Loucy (cell line): ENCODE measurements around the gene LGALS7B.
"Not testable (repeated sequence)": the region's sequence is repeated elsewhere in the genome, so short reads cannot be mapped to it uniquely, and the experiment has no call there.

ENCODE experiments used
- H2AFZ ChIP-seq: fragments of 200-600 bp; sonication (generic); 2 replicates; pipeline ENCODE4 v1.6.0; 2016; ENCODE audit warnings: antibody characterized with exemption, mild to moderate bottlenecking, low read length, moderate library complexity
- H3F3A ChIP-seq: fragments of 200-600 bp; 2 replicates; pipeline ENCODE4 v1.6.0; 2016; ENCODE audit warnings: antibody characterized with exemption, low read depth, mild to moderate bottlenecking
- H3K27me3 ChIP-seq: fragments of 200-600 bp; sonication (generic); 2 replicates; pipeline ENCODE4 v1.6.1; 2014; ENCODE audit warnings: low read length, mild to moderate bottlenecking; ENCODE audit not compliant: insufficient read depth, poor library complexity, severe bottlenecking
- H3K36me3 ChIP-seq: fragments of 200-600 bp; sonication (generic); 2 replicates; pipeline ENCODE4 v1.6.1; 2016; ENCODE audit warnings: low read length; ENCODE audit not compliant: insufficient read depth
- H3K4me1 ChIP-seq: fragments of 200-600 bp; sonication (generic); 2 replicates; pipeline ENCODE4 v1.5.1; 2014; ENCODE audit warnings: low read length, mild to moderate bottlenecking; ENCODE audit not compliant: insufficient read depth, poor library complexity, severe bottlenecking
- H3K4me2 ChIP-seq: fragments of 200-600 bp; sonication (generic); 2 replicates; pipeline ENCODE4 v1.6.0; 2014; ENCODE audit warnings: antibody characterized with exemption, low read length, low read depth, mild to moderate bottlenecking; ENCODE audit not compliant: poor library complexity, severe bottlenecking
- H3K4me3 ChIP-seq: fragments of 200-600 bp; sonication (generic); 2 replicates; pipeline ENCODE4 v1.5.1; 2014; ENCODE audit warnings: low read length, mild to moderate bottlenecking, mixed read lengths; ENCODE audit not compliant: poor library complexity, severe bottlenecking
- H3K79me2 ChIP-seq: fragments of 200-600 bp; sonication (generic); 2 replicates; pipeline ENCODE4 v1.6.1; 2014; ENCODE audit warnings: low read length; ENCODE audit not compliant: insufficient read depth
- H3K9ac ChIP-seq: fragments of 200-600 bp; sonication (generic); 2 replicates; pipeline ENCODE4 v1.6.0; 2014; ENCODE audit warnings: mild to moderate bottlenecking, low read depth, low read length, moderate library complexity; ENCODE audit not compliant: poor library complexity, severe bottlenecking
- H3K9me2 ChIP-seq: fragments of 200-600 bp; sonication (generic); replicated peaks from 2 replicates; pipeline ENCODE4 v1.6.1; 2016; ENCODE audit warnings: low read depth, low read length, mixed read lengths
- H3K9me3 ChIP-seq: fragments of 200-600 bp; sonication (generic); 2 replicates; pipeline ENCODE4 v1.6.1; 2014; ENCODE audit warnings: mild to moderate bottlenecking, antibody characterized with exemption, low read length, low read depth; ENCODE audit not compliant: insufficient read depth
- H4K20me1 ChIP-seq: fragments of 200-600 bp; sonication (generic); 2 replicates; pipeline ENCODE4 v1.6.0; 2014; ENCODE audit warnings: antibody characterized with exemption, low read length, mild to moderate bottlenecking; ENCODE audit not compliant: insufficient read depth, poor library complexity, severe bottlenecking
- CTCF ChIP-seq: fragments of 200-600 bp; sonication (generic); conservative IDR thresholded peaks from 2 replicates; pipeline ENCODE4 v1.5.1; 2014; ENCODE audit warnings: mild to moderate bottlenecking, antibody characterized with exemption, low read length
- EZH2phosphoT487 ChIP-seq: fragments of 200-600 bp; IDR thresholded peaks from 2 replicates; pipeline ENCODE4 v1.6.1; 2018; ENCODE audit warnings: antibody characterized with exemption, mild to moderate bottlenecking, moderate library complexity, borderline replicate concordance

LGALS7B gene

GRCh38 chr19:38759590-38760003, 29.4 kb upstream of the LGALS7B start:
- Histone ChIP-seq H3K9ac (no peak overlapping the region), H2AFZ (no peak overlapping the region), H3K9me3 (no peaks in the 10 kb centered on the region), H3K4me2 (no peak overlapping the region), H3K4me3 (no peak overlapping the region), H3K4me1 (no peaks in the 10 kb centered on the region), H3K27me3 (no peaks in the 10 kb centered on the region), H3K79me2 (no peaks in the 10 kb centered on the region), H3K36me3 (no peaks in the 10 kb centered on the region), H4K20me1 (no peaks in the 10 kb centered on the region), H3K9me2 (no peaks in the 10 kb centered on the region), H3F3A (no peaks in the 10 kb centered on the region)
- TF ChIP-seq EZH2phosphoT487 (no peak), CTCF (no peak)

DNA sequence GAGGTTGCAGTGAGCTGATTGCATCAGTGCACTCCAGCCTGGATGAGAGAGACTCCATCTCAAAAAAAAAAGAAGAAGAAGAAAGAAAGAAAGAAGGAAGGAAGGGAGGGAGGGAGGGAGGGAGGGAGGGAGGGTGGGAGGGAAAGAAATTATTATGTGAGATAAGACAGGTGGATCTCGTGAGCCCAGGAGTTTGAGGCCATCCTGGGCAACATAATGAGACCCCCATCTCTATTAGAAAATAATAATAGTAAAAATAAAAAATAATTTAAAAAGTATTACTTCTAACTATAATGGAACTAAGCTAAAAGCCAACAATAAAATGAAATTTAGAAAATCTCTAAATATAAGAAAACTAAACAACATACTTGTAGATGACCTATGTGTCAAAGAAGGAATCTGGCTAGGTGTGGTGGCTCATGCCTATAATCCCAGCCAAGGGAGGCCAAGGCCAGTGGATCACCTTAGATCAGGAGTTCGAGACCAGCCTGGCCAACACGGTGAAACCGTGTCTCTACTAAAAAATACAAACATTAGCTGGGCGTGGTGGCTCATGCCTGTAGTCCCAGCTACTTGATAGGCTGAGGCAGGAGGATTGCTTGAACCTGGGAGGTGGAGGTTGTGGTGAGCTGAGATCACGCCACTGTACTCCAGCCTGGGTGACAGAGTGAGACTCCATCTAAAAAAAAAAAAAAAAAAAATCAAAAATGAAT, 28.0 kb upstream of the LGALS7B start:
- H3K27me3 ChIP-seq, H3F3A ChIP-seq, H3K4me3 ChIP-seq, H2AFZ ChIP-seq, H3K4me2 ChIP-seq, H3K9ac ChIP-seq, H3K36me3 ChIP-seq, H3K9me3 ChIP-seq, H3K79me2 ChIP-seq, H3K4me1 ChIP-seq, H3K9me2 ChIP-seq, H4K20me1 ChIP-seq: not testable (repeated sequence)

DNA sequence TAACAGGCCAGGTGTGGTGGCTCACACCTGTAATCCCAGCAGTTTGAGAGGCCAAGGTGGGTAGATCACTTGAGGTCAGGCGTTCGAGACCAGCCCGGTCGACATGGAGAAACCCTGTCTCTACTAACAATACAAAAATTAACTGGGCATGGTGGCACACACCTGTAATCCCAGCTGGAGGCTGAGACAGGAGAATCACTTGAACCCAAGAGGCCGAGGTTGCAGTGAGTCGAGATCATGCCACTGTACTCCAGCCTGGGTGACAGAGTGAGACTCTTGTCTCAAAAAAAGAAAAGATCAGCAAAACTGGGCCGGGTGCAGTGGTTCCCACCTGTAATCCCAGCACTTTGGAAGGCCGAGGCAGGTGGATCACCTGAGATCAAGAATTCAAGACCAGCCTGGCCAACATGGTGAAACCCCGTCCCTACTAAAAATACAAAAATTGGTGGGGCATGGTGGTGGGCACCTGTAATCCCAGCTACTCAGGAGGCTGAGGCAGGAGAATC, 27.1 kb upstream of the LGALS7B start:
- H3K79me2 ChIP-seq, H3K9me2 ChIP-seq, H3K27me3 ChIP-seq, H3K4me3 ChIP-seq, H3K4me2 ChIP-seq, H3K9ac ChIP-seq, H4K20me1 ChIP-seq, H3K36me3 ChIP-seq, H3K4me1 ChIP-seq, H3F3A ChIP-seq, H2AFZ ChIP-seq, H3K9me3 ChIP-seq: not testable (repeated sequence)

GRCh38 chr19:38763795-38764220, 25.2 kb upstream of the LGALS7B start:
- no peak overlapping the region for H3K9ac ChIP-seq

More at GRCh38 chr19:38763795-38764220, 25.2 kb upstream of the LGALS7B start:
- H3K9me2 ChIP-seq = no peaks in the 10 kb centered on the region
- no peak overlapping the region for H3K4me2 ChIP-seq
- H3K9me3 ChIP-seq = no peaks in the 10 kb centered on the region
- no peaks in the 10 kb centered on the region for H3K79me2 ChIP-seq
- TF ChIP-seq EZH2phosphoT487 (no peak), CTCF (no peak)
- no peak overlapping the region for H3K4me3 ChIP-seq
- H3K27me3 ChIP-seq = no peaks in the 10 kb centered on the region
- no peak overlapping the region for H2AFZ ChIP-seq
- no peaks in the 10 kb centered on the region for H4K20me1 ChIP-seq
- H3K4me1 ChIP-seq = no peaks in the 10 kb centered on the region
- H3F3A ChIP-seq = no peaks in the 10 kb centered on the region
- H3K36me3 ChIP-seq = no peaks in the 10 kb centered on the region
